GM21717 (cell line): ENCODE results near the gene NT5M.
"Not testable (repeated sequence)": the region's sequence is repeated elsewhere in the genome, so short reads cannot be mapped to it uniquely, and the experiment has no call there.

Experiments used
- ATAC-seq: cut with Tn5 transposase; IDR thresholded peaks from one replicate; pipeline ENCODE4 v1.9.1; 2021; ENCODE audit warnings: mild to moderate bottlenecking, moderate library complexity; ENCODE audit not compliant: unreplicated experiment

Gene NT5M

GRCh38 chr17:17303010-17303846 lies at the start of gene NT5M:
Gene NT5M, plus strand, starts transcription at chr17:17303373. Its CDS starts 178 bp downstream, at chr17:17303551.
- peak; percentile 45 for ATAC-seq

- no peak for ATAC-seq
These were observed 49.8 kb upstream of the NT5M start for GRCh38 chr17:17253406-17253805.

GRCh38 chr17:17254036-17254435 lies 49.1 kb upstream of the NT5M start:
- ATAC-seq: no peak

GRCh38 chr17:17255689-17256088 lies 47.5 kb upstream of the NT5M start:
- not testable (repeated sequence) for ATAC-seq

GRCh38 chr17:17256316-17256715 lies 46.9 kb upstream of the NT5M start:
- no peak for ATAC-seq

GRCh38 chr17:17258011-17258410 lies 45.2 kb upstream of the NT5M start:
- ATAC-seq: no peak

GRCh38 chr17:17258998-17259397 lies 44.2 kb upstream of the NT5M start:
- ATAC-seq: no peak

GRCh38 chr17:17264430-17264829 lies 38.7 kb upstream of the NT5M start:
- no peak for ATAC-seq

GRCh38 chr17:17269926-17270773 lies 33.0 kb upstream of the NT5M start:
- ATAC-seq: no peak

GRCh38 chr17:17275971-17276370 lies 27.2 kb upstream of the NT5M start:
- no peak for ATAC-seq

GRCh38 chr17:17277431-17277830 lies 25.7 kb upstream of the NT5M start:
- not testable (repeated sequence) for ATAC-seq

- no peak for ATAC-seq
These were observed 23.9 kb upstream of the NT5M start for GRCh38 chr17:17279316-17279715.

GRCh38 chr17:17280613-17281549 lies 22.3 kb upstream of the NT5M start, which contains the start of gene COPS3:
Gene COPS3, minus strand, starts transcription at chr17:17281246. Its CDS starts 60 bp downstream, at chr17:17281186.
- ATAC-seq: peak; percentile 72

- ATAC-seq: no peak
These were observed 17.2 kb upstream of the NT5M start for GRCh38 chr17:17285951-17286350.

- no peak for ATAC-seq
These were observed 14.1 kb upstream of the NT5M start for GRCh38 chr17:17289086-17289485.

- ATAC-seq: no peak
These were observed 13.5 kb upstream of the NT5M start for GRCh38 chr17:17289701-17290100.

GRCh38 chr17:17295141-17295540 lies 8.0 kb upstream of the NT5M start:
- no peak for ATAC-seq

- ATAC-seq: no peak
These were observed 6.0 kb upstream of the NT5M start for GRCh38 chr17:17297217-17297616.

- no peak for ATAC-seq
These were observed 5.1 kb upstream of the NT5M start for GRCh38 chr17:17298108-17298507.
